SK-N-DZ (cell line): Measurements from ENCODE around the gene PSEN1. TPM values are rescaled to one million over a fixed set of nuclear protein-coding genes. Genes with fewer than 3 reads are reported as not detected.

Experiments used
- DNase-seq: peaks from one replicate; pipeline ENCODE4 v3.0.0-alpha.2; 2015; ENCODE audit warnings: low spot score
- polyA plus RNA-seq, 2 experiments: library from polyadenylated mRNA; depleted of rRNA; stranded (reverse); fragments of >200 nt; gene quantifications; 2 replicates each; pipeline ENCODE4 v1.2.3, GENCODE V29; 2014

Gene PSEN1
- 18.2 and 23.3 TPM in 2 replicates for polyA plus RNA-seq (2014; cell fraction: cytosol; rRNA removed)
- polyA plus RNA-seq (2014; cell fraction: nucleus; rRNA removed) = 13.6 and 15.0 TPM in 2 replicates

GRCh38 chr14:73136387-73137225, at the start of gene PSEN1:
Gene PSEN1 (plus strand): TSS chr14:73136507. CDS start chr14:73148020, 11,513 bp downstream.
- DNase-seq = peak; percentile 87

- DNase-seq = no peak
Observed at GRCh38 chr14:73091044-73091443, 45.3 kb upstream of the PSEN1 start.

DNA sequence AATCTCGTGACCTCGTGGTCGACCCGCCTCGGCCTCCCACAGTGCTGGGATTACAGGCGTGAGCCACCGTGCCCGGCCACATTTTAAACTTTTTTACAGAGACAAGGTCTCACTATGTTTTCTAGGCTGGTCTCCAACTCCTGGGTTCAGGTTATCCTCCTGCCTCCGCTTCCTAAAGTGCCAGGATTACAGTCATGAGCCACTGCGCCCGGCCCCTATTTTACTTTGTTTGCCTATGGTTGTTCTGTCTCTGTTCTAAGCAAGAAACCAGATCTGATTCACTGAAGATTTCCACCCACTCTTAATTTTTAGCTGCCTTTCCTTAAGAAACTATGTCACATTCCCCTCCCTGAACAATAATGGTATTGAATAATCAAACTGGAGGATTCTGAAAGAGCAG, 38.9 kb upstream of the PSEN1 start:
- DNase-seq = no peak

DNA sequence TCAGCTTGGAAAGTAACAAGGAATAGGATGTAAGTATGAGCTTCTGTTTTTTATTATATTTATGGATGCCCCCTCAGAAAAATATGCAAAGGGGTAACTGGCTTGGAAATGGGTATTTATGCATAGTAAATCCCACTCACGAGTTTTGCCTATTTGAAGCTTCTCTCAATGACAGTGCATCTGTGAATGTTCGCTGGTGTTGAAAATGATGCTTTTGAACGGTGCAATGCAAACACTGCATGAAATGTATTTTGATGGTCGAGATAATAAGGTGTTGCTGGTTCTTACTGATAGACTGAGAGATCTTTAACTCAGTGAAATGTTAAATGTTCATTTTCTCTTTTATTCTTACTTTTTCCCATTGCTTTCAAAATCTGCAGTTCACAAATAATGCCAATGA, 36.0 kb upstream of the PSEN1 start:
- DNase-seq = no peak

DNA sequence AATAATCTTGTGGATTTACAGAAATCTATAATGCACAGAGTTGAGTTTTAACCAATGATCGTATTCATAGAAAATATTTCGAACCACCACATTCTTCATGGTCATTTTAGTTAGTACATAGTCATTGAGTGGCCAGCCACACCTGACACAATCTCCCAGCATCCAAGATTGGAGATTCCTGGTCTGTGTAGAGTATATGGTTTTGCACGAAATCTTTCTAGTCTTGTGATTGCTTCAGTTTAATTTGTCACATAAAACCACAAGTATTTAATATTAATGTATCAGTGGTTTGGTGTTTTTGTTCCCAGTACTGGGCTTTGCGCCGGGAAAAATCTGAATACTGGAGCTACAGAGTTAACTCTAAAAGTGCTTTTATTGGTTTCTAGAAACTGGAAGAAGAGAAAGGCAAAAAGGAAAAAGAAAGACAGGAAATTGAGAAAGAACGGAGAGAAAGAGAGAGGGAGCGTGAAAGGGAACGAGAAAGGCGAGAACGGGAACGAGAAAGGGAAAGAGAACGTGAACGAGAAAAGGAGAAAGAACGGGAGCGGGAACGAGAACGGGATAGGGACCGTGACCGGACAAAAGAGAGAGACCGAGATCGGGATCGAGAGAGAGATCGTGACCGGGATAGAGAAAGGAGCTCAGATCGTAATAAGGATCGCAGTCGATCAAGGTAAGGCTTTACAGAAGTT, 33.4 kb upstream of the PSEN1 start:
- DNase-seq = no peak

- no peak for DNase-seq
Observed at GRCh38 chr14:73105050-73105449, 31.3 kb upstream of the PSEN1 start.

GRCh38 chr14:73105727-73106126, 30.6 kb upstream of the PSEN1 start:
- no peak for DNase-seq

DNA sequence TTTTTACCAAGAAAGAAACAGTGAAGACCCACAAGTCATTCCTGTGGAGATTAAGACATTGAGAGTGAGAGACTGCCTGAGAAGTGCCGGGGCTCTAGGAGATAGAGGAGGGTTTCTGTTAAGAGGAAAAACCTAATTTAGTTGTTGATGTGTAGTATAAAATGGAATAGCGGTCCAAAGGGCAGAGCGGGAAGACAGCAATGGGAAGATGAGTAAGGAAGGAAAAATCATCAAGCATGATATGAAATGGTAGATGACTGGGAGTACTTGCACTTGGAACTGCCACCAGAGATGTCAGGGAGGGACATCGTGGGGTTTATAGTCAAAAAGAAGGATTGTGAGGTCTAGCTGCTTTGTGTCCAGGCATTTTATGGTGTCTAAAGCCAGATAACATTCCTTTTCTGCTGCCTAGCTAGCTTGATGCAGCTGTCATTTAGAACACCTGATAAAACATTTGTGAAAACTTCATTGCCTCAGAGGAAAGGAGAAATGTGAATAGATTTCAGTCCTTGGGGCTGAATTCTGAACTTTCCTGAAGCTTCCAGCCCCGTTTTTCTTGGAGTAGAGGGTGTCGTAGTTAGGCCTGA, 20.1 kb upstream of the PSEN1 start:
- no peak for DNase-seq

- DNase-seq = no peak
Observed at GRCh38 chr14:73124180-73124894, 12.0 kb upstream of the PSEN1 start.

DNA sequence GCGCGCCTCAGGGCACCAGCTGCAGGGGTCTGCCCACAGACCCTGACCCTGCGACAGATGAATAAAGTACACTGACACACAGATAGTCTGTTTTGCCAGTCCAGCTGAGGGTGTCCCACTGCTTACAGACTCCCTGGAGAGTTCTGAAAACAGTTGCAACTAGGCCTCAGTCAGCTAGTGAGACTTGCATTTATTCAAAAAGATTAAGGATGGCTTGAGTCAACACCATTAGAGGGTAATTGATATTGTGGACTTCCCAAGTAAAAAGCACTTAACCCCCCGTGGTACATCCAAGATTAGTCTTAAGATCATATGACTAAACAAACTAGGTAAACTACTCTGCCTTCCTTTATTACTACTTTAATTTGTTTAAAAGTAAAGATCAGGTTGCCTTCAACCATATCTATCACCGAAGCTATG, 11.1 kb upstream of the PSEN1 start:
- no peak for DNase-seq

- DNase-seq = no peak
Observed at GRCh38 chr14:73125746-73126145, 10.6 kb upstream of the PSEN1 start.

DNA sequence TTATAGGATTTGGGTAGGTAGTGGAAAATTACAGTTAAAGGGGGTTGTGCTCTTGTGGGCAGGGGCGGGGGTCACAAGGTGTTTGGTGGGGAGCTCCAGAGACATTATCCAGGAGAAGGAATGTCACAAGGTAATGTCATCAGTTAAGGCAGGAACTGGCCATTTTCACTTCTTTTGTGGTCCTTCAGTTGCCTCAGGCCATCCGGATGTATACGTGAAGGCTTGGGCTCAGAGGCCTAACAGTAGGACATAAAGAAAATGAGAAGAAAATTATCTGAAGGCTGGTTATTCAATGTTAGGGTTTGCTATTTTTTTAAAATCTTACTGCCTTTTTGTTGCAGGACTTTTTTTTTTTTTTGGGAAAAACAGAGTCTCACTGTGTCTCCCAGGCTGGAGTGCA, 2.5 kb upstream of the PSEN1 start:
- DNase-seq = no peak

DNA sequence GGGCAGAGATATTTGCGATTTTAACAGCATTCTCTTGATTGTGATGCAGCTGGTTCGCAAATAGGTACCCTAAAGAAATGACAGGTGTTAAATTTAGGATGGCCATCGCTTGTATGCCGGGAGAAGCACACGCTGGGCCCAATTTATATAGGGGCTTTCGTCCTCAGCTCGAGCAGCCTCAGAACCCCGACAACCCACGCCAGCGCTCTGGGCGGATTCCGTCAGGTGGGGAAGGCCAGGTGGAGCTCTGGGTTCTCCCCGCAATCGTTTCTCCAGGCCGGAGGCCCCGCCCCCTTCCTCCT, 271 bp upstream of the PSEN1 start:
- DNase-seq = no peak

GRCh38 chr14:73140811-73141323, 4.6 kb downstream of the PSEN1 start:
- no peak for DNase-seq

DNA sequence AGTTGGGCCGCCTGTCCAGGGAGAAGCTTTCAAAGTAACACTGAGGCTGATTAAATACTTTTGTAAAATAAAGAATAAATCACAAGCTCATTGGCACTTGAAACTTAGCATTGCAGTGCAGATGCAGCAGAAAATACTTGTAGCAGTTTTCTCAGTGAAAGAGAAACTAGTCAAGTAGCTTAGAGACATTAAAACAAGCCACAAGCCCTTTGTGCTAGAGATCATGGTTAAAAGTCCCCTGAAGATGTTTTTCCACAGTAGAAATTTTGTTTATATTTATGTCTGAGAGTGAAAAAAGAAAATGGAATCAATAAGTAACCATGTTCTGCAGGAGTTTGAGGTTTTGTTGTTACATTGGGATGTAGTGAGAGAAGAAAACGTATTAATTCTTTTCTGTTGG, 5.9 kb downstream of the PSEN1 start:
- no peak for DNase-seq

DNA sequence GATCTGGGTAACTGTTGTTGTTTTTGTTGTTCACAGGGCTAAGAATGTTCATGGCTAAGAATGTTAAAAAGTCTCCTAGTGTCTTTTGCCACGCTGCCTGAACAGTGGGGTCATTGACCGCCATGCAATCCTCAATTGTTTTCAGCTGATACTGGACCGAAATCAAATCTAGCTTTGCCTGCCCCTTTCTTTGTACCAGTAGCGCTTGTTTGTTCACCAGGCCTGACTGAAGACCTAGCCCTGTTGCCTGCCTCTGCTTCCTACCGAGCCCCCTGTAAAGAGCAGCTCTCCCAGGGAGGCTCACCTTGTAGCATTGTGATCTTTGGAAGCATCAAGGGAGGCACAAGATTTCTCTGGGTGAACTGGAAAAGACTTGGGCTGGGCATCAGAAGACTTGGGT, 6.7 kb downstream of the PSEN1 start:
- DNase-seq = no peak

DNA sequence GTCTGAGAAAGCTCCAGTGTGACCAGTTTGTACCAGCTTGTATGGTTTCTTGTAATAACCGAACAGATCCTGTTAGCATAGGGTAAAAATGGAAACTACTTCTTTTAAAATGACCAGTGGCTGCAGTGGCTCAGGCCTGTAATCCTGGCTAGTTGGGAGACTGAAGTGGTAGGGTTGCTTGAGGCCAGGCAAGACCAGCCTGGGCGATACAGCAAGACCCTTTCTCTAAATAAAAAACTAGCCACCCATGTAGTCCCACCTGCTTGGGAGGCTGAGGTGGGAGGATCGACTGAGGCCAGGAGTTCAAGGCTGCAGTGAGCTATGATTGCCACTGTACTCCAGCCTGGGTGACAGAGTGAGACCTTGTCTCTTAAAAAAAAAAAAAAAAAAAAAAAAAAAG, 7.3 kb downstream of the PSEN1 start:
- DNase-seq = no peak

- no peak for DNase-seq
Observed at GRCh38 chr14:73145371-73145770, 9.1 kb downstream of the PSEN1 start.

- DNase-seq = no peak
Observed at GRCh38 chr14:73146111-73146510, 9.8 kb downstream of the PSEN1 start.

GRCh38 chr14:73149753-73150152, 13.4 kb downstream of the PSEN1 start:
- DNase-seq = no peak

GRCh38 chr14:73153272-73153671, 17.0 kb downstream of the PSEN1 start:
- DNase-seq = no peak

DNA sequence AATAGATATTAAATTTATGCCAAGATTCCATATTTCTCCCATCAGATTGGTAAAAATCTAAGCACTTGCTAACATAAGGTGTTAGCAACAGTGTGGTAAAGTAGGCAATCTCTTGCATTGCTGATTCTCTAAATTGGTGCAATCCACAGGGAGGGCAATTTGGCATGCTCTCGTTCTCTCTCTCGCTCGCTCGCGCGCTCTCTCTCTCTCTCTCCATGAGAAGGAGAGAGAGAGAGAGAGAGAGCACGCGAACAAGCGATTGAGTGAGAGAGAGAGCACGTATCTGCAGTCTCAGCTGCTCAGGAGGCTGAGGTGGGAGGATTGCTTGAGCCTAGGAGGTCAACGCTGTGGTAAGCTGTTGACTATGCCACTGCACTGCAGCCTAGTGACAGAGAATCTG, 25.9 kb downstream of the PSEN1 start:
- DNase-seq = no peak
